OCI-LY7 (cell line): ENCODE measurements around the gene EGLN2. TPM values are rescaled to one million over a fixed set of nuclear protein-coding genes. Genes with fewer than 3 reads are reported as not detected.

Experiments
- BruUV-seq: library from RNA; stranded (reverse); fragments of 400-500 nt; replicated peaks from 2 replicates; lab custom pipeline; 2021; lab: Mats Ljungman, UMichigan
- CTCF ChIA-PET: fragments of 300-600 bp; sonication (Branson Sonifier 250); formaldehyde crosslinking; loops from one replicate; lab custom pipeline; 2022; ENCODE audit warnings: antibody characterized with exemption; ENCODE audit not compliant: unreplicated experiment; lab: Charles Lee
- POLR2A ChIA-PET: fragments of 300-600 bp; sonication (Branson Sonifier 250); formaldehyde crosslinking; loops from one replicate; lab custom pipeline; 2022; ENCODE audit warnings: antibody characterized with exemption; lab: Charles Lee
- DNase-seq: peaks from one replicate; pipeline ENCODE4 v3.0.0-alpha.2; 2015; ENCODE audit warnings: low spot score
- H2AFZ ChIP-seq: fragments of 200-600 bp; sonication (generic), shearing (Covaris generic); 2 replicates; pipeline ENCODE4 v1.6.1; 2014; ENCODE audit warnings: mild to moderate bottlenecking, antibody characterized with exemption, low read length, moderate library complexity
- H3K27ac ChIP-seq: fragments of 200-600 bp; sonication (generic); 2 replicates; pipeline ENCODE4 v1.5.1; 2014; ENCODE audit warnings: mixed run types, low read depth, mild to moderate bottlenecking, moderate library complexity, low read length, inconsistent platforms; ENCODE audit not compliant: poor library complexity, severe bottlenecking
- H3K36me3 ChIP-seq: fragments of 200-600 bp; sonication (generic); 2 replicates; pipeline ENCODE4 v1.6.1; 2014; ENCODE audit warnings: mild to moderate bottlenecking, antibody characterized with exemption, low read length, moderate library complexity, mixed read lengths; ENCODE audit not compliant: insufficient read depth
- H3K4me1 ChIP-seq: fragments of 200-600 bp; sonication (generic); 2 replicates; pipeline ENCODE4 v1.5.1; 2014; ENCODE audit warnings: mild to moderate bottlenecking, low read length; ENCODE audit not compliant: insufficient read depth, poor library complexity, severe bottlenecking
- H3K4me2 ChIP-seq: fragments of 200-600 bp; sonication (generic); 2 replicates; pipeline ENCODE4 v1.6.1; 2014; ENCODE audit warnings: mild to moderate bottlenecking, low read length
- H3K4me3 ChIP-seq: fragments of 200-600 bp; sonication (generic); 2 replicates; pipeline ENCODE4 v1.5.1; 2014; ENCODE audit warnings: mild to moderate bottlenecking, low read depth, low read length; ENCODE audit not compliant: poor library complexity, severe bottlenecking
- H3K79me2 ChIP-seq: fragments of 200-600 bp; sonication (generic); 2 replicates; pipeline ENCODE4 v1.6.1; 2016; ENCODE audit warnings: low read depth, mild to moderate bottlenecking, low read length, moderate library complexity, mixed read lengths; ENCODE audit not compliant: insufficient read depth
- H3K9me2 ChIP-seq: fragments of 200-600 bp; sonication (generic); 2 replicates; pipeline ENCODE4 v1.6.1; 2016; ENCODE audit warnings: mild to moderate bottlenecking, low read length, mixed read lengths; ENCODE audit not compliant: insufficient read depth
- H3K9me3 ChIP-seq: fragments of 200-600 bp; sonication (generic); 2 replicates; pipeline ENCODE4 v1.6.1; 2014; ENCODE audit warnings: mild to moderate bottlenecking, mixed run types, low read length, mixed read lengths
- H4K20me1 ChIP-seq: fragments of 200-600 bp; sonication (generic); 2 replicates; pipeline ENCODE4 v1.6.1; 2014; ENCODE audit warnings: mild to moderate bottlenecking, antibody characterized with exemption, low read length, moderate library complexity, mixed read lengths; ENCODE audit not compliant: insufficient read depth
- EZH2phosphoT487 ChIP-seq: fragments of 200-600 bp; sonication (generic); IDR thresholded peaks from 2 replicates; pipeline ENCODE4 v1.6.1; 2018; ENCODE audit warnings: low read depth, borderline replicate concordance, mild to moderate bottlenecking, mixed run types, antibody characterized with exemption, low read length, moderate library complexity, mixed read lengths
- intact Hi-C: fragments of 100-400 bp; cut with micrococcal nuclease; formaldehyde crosslinking; loops from one replicate; pipeline ENCODE4 v1.10.0; 2022; ENCODE audit not compliant: unreplicated experiment
- total RNA-seq, 2 experiments: library from RNA; depleted of rRNA in 1 of 2; stranded (reverse); fragments of >200 nt in 1 of 2; shearing (Covaris generic) in 1 of 2; gene quantifications; 2 replicates each; pipeline ENCODE4 v1.2.3, GENCODE V29; 2014 to 2022
- TF ChIP-seq, protein P1 (sequence below): fragments of 200-600 bp; sonication (generic); conservative IDR thresholded peaks from 2 replicates; pipeline ENCODE4 v1.5.1; 2014; ENCODE audit warnings: mild to moderate bottlenecking, antibody characterized with exemption, low read length, moderate library complexity, mixed read lengths

EGLN2 gene
- total RNA-seq, 2 experiments from 2014 or later: 81.6 to 87.9 TPM

DNA sequence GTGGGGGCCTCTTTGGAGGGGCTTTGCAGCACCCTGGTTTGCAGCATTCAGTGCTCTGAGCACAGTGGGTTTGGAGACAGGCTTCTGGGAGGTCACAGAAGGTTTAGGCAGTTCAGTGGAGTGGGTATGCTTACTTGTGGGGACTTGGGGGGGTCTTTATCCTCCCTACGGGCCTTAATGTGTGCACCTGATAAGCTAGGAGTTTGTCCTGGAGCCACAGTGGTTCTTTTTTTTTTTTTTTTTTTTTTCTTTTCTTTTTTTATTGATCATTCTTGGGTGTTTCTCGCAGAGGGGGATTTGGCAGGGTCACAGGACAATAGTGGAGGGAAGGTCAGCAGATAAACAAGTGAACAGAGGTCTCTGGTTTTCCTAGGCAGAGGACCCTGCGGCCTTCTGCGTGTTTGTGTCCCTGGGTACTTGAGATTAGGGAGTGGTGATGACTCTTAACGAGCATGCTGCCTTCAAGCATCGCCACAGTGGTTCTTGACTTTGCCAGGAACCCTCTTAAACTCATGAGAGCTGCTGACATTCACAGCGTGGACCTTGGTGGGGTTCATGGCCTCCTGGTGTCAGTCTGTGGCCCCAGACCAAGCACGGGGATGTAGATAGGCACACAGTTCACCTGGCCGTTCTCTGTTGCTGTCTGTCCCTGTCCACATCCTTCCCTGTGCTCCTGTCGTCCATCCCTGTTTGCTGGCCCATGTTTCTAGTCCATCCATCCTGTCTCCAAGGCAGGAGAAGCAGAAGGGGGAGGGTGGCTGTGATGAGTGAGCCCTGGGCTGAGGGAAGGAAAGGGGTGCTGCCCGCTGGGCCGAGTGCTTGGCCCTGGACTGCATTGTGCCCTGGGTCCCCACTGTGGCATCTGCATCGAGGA is 2.7 kb downstream of the EGLN2 start:
- Histone ChIP-seq H3K9me3 (no peaks in the 10 kb centered on the region), H3K4me2 (peak overlapping the region; percentile 97), H3K27ac (peak overlapping the region; percentile 81), H3K4me1 (peaks cover 80% of the 10 kb centered on the region), H2AFZ (no peak overlapping the region), H3K36me3 (peaks cover 62% of the 10 kb centered on the region), H3K9me2 (no peaks in the 10 kb centered on the region), H4K20me1 (peaks cover 22% of the 10 kb centered on the region), H3K4me3 (peak overlapping the region; percentile 99), H3K79me2 (peaks cover 72% of the 10 kb centered on the region)
- TF ChIP-seq, protein P1, sequence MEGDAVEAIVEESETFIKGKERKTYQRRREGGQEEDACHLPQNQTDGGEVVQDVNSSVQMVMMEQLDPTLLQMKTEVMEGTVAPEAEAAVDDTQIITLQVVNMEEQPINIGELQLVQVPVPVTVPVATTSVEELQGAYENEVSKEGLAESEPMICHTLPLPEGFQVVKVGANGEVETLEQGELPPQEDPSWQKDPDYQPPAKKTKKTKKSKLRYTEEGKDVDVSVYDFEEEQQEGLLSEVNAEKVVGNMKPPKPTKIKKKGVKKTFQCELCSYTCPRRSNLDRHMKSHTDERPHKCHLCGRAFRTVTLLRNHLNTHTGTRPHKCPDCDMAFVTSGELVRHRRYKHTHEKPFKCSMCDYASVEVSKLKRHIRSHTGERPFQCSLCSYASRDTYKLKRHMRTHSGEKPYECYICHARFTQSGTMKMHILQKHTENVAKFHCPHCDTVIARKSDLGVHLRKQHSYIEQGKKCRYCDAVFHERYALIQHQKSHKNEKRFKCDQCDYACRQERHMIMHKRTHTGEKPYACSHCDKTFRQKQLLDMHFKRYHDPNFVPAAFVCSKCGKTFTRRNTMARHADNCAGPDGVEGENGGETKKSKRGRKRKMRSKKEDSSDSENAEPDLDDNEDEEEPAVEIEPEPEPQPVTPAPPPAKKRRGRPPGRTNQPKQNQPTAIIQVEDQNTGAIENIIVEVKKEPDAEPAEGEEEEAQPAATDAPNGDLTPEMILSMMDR: no peak
- no peak for TF ChIP-seq EZH2phosphoT487
- POLR2A ChIA-PET: interaction anchor here (0.6 to 1.3 kb wide), 4 partner anchors 23 to 339 kb away, joined by 3 to 4 read pairs (median 3); partner anchors contain the start of gene RAB4B
- CTCF ChIA-PET: interaction anchor here (1.0 kb wide), 1 partner anchor 24 kb away, joined by 6 read pairs; no protein-coding TSS in a partner anchor
- intact Hi-C loops: no loop called here
- TSS peak; percentile 76 for BruUV-seq
- DNase-seq: no peak

DNA sequence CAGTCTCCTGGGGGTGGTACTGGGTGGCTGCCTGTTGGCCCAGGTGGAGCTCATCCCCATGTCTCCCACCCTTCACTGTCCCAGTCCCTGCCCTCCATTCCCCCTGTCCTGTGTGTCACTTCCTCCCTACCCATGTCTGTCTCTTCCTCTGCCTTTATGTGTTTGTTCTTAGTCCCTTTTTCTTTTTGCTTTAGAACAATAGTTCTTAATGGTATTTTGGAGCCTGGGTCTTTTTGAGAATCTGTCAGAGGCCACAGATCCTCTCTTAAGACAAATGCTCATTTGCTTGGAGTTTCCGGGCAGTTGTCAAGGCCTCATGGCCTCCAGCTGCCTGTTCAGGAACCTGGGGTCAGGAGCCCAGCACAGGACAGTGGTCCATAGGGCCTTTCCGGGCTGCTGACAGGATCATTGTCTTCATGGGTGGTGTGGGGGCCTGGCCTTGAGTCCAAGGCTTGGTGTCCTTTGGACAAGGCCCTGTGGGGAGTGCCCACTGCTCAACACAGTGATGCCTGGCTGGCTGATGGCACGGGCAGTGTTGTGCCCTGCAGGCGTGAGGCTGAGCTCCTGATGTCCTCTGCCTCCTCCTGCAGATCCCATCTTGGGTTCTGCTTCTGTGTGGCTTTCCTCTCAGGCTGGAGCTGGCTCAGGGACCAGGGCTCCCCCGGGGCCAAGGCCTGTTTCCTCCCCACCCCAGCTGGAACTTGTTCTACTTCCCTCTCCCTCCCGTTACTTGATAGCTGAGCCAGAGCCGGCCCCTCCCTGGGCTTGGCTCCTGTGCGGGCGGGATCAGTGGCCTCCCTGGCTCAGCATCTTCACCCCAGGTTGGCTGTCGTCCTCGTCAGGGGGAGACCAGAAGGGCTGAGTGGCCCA is 3.5 kb downstream of the EGLN2 start:
- Histone ChIP-seq H3K4me2 (peak overlapping the region; percentile 97), H3K9me2 (no peaks in the 10 kb centered on the region), H3K9me3 (no peaks in the 10 kb centered on the region), H3K4me1 (peaks cover 82% of the 10 kb centered on the region), H3K27ac (peak overlapping the region; percentile 81), H4K20me1 (peaks cover 24% of the 10 kb centered on the region), H3K79me2 (peaks cover 72% of the 10 kb centered on the region), H2AFZ (no peak overlapping the region), H3K4me3 (peak overlapping the region; percentile 99), H3K36me3 (peaks cover 71% of the 10 kb centered on the region)
- CTCF ChIA-PET: no interaction called here
- intact Hi-C loops: no loop called here
- peak; percentile 35 for DNase-seq
- BruUV-seq: no TSS peak
- TF ChIP-seq, protein P1: no peak
- TF ChIP-seq EZH2phosphoT487: no peak
- POLR2A ChIA-PET: interaction anchor here (0.9 to 1.3 kb wide), 2 partner anchors 24 to 25 kb away, joined by 3 to 4 read pairs; no protein-coding TSS in a partner anchor
